ENCODE results near the gene TCP1.
"Not testable (repeated sequence)": the region's sequence is repeated elsewhere in the genome, so short reads cannot be mapped to it uniquely, and the experiment has no call there.

Gene TCP1

GRCh38 chr6:159754959-159755914, 34.2 kb downstream of the TCP1 start:
- TF ChIP-seq CTCF (IDR thresholded peaks at IDR 0.05; ENCODE audit: extremely low read depth, insufficient read depth, missing control alignments), result no peak
- no peak for DNase-seq (ENCODE audit: low spot score)
- in situ Hi-C loops (cut with MboI; ENCODE audit: low pct_unique_long_range_greater_than_20kb, low sequenced_read_pairs, unreplicated experiment), result no loop called here

GRCh38 chr6:159754401-159754800, 35.0 kb downstream of the TCP1 start:
- no peak for DNase-seq (ENCODE audit: low spot score)
- in situ Hi-C loops (cut with MboI; ENCODE audit: low pct_unique_long_range_greater_than_20kb, low sequenced_read_pairs, unreplicated experiment), result no loop called here
- no peak for TF ChIP-seq CTCF (IDR thresholded peaks at IDR 0.05; ENCODE audit: extremely low read depth, insufficient read depth, missing control alignments)

- in situ Hi-C loops (cut with MboI; ENCODE audit: low pct_unique_long_range_greater_than_20kb, low sequenced_read_pairs, unreplicated experiment), result no loop called here
Observed at GRCh38 chr6:159753081-159753872, 36.1 kb downstream of the TCP1 start.

GRCh38 chr6:159751448-159751847, 38.0 kb downstream of the TCP1 start:
- DNase-seq (ENCODE audit: low spot score), result no peak
- in situ Hi-C loops (cut with MboI; ENCODE audit: low pct_unique_long_range_greater_than_20kb, low sequenced_read_pairs, unreplicated experiment), result no loop called here
- TF ChIP-seq CTCF (IDR thresholded peaks at IDR 0.05; ENCODE audit: extremely low read depth, insufficient read depth, missing control alignments), result no peak

More at GRCh38 chr6:159753081-159753872, 36.1 kb downstream of the TCP1 start:
- DNase-seq (ENCODE audit: low spot score), result no peak
- TF ChIP-seq CTCF (IDR thresholded peaks at IDR 0.05; ENCODE audit: extremely low read depth, insufficient read depth, missing control alignments), result no peak

- in situ Hi-C loops (cut with MboI; ENCODE audit: low pct_unique_long_range_greater_than_20kb, low sequenced_read_pairs, unreplicated experiment); DNase-seq (ENCODE audit: low spot score): not testable (repeated sequence)
Observed at GRCh38 chr6:159748127-159748526, 41.3 kb downstream of the TCP1 start.

- DNase-seq (ENCODE audit: low spot score), result no peak
- TF ChIP-seq CTCF (IDR thresholded peaks at IDR 0.05; ENCODE audit: extremely low read depth, insufficient read depth, missing control alignments), result no peak
- in situ Hi-C loops (cut with MboI; ENCODE audit: low pct_unique_long_range_greater_than_20kb, low sequenced_read_pairs, unreplicated experiment), result no loop called here
Observed at GRCh38 chr6:159746759-159747158, 42.6 kb downstream of the TCP1 start.

- DNase-seq (ENCODE audit: low spot score), result no peak
- TF ChIP-seq CTCF (IDR thresholded peaks at IDR 0.05; ENCODE audit: extremely low read depth, insufficient read depth, missing control alignments), result no peak
- in situ Hi-C loops (cut with MboI; ENCODE audit: low pct_unique_long_range_greater_than_20kb, low sequenced_read_pairs, unreplicated experiment), result no loop called here
Observed at GRCh38 chr6:159745081-159745480, 44.3 kb downstream of the TCP1 start.

All from GM13977 (cell line).